ENCODE data around the gene HNF1B.

HNF1B gene

DNA sequence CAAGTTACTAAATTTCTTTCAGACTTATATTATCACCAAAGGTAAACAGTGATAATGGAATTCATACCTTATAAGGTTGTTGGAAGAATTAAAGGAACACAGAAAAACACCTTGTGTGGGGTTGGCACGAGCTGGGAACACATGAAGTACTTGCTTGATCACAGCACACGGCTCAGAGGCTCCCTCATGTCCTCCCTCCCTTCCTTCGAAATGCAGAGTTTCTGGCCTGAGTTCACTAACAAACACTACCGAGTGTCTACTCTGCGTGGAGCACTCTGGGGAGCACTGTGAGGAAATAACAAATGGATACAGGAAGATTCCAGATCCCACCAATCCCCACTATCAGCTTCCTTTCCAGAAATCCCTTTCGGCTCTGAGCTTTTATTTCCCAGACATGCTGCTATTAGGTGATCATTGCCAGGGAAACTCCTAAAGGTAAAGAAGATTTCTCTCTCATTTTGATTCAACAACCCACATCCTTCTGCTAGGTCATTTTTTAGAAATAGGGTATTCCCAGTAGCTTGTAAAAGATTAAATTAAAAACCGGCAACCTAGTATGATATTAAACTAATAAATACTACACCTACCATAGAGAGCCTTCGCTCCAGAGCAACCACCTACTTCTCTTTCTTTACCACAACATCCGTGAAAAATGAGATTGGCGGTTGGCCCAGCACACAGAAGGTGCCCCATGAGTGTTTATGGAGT is 6.1 kb upstream of the HNF1B start:
- DNase-seq (ENCODE audit: low spot score in 2 of 2) = no peak
- H3K27me3 ChIP-seq (ENCODE audit: low read depth) = peaks cover 21% of the 10 kb centered on the region
- in situ Hi-C loops (cut with MboI; ENCODE audit: low sequenced_read_pairs) = no loop called here
- H3K4me1 ChIP-seq = no peaks in the 10 kb centered on the region
- H3K4me3 ChIP-seq = no peak overlapping the region
- no peaks in the 10 kb centered on the region for H3K9me3 ChIP-seq
- no peaks in the 10 kb centered on the region for H3K36me3 ChIP-seq (replicated peaks)

DNA sequence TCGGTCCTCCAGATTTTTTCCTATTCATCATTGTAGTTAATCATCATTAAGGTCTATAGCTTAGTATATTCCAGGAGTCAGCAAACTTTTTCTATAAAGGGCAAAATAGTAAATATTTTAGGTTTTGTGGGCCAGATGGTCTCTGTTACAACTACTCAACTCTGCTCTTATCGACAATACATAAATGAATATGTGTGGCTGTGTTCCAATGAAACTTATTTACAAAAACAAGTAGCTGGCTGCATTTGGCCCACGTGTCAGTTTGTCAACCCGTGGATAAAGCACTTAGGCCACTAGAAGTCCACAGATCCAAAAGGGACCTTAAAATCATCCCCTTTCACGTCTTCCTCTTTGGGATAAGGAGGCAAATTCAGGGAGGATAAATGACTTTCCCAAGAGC is 5.4 kb upstream of the HNF1B start:
- Histone ChIP-seq H3K27me3 (ENCODE audit: low read depth) (peaks cover 27% of the 10 kb centered on the region), H3K4me1 (no peaks in the 10 kb centered on the region)
- in situ Hi-C loops (cut with MboI; ENCODE audit: low sequenced_read_pairs) = no loop called here

DNA sequence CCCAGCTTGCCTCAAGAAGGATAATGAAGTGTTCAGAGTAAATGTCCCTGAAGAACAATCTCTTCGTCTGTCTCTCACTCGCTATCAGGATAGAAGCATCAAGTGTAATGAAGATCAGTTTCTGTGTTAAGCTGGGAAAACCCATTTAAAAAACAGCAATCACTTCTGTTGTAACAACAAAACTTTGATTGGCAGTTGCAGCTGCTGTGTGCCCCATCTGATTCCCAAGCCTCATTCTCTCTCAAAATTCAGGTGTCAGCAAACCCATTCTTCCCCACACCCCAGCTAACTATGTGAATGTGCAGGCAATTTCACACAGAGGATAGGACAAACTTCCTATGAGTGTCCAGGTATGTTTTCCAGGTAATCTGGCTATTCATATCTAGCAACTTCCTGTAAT is 2.4 kb upstream of the HNF1B start:
- in situ Hi-C loops (cut with MboI; ENCODE audit: low sequenced_read_pairs) = no loop called here
- H3K27me3 ChIP-seq (ENCODE audit: low read depth) = peaks cover 50% of the 10 kb centered on the region

More for the DNA sequence above, 5.4 kb upstream of the HNF1B start:
- no peak overlapping the region for H3K4me3 ChIP-seq
- H3K36me3 ChIP-seq (replicated peaks) = no peaks in the 10 kb centered on the region
- no peaks in the 10 kb centered on the region for H3K9me3 ChIP-seq
- no peak for DNase-seq (ENCODE audit: low spot score in 2 of 2)

DNA sequence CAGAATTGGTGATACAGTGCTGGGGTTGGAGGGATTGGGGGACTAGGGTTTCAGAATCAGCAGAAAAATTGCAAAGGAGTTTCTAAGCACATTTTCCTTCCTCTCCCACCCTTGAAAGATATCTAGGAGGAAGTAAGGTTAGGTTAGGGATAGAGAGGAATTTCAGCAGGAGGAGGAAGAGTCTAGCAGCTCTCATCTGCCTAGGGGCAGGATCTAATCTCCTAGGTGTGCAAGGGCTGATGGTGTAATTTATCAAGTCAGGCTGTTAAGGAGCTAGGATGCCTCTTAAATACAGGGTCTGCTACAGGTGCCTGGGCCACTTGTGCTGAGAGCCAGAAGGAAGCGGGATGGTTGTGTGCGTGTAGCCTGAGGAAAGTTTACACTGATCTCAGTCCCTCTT is 1.8 kb upstream of the HNF1B start:
- in situ Hi-C loops (cut with MboI; ENCODE audit: low sequenced_read_pairs) = no loop called here
- H3K4me3 ChIP-seq = no peak overlapping the region
- H3K27me3 ChIP-seq (ENCODE audit: low read depth) = peaks cover 56% of the 10 kb centered on the region

More for the DNA sequence above, 2.4 kb upstream of the HNF1B start:
- DNase-seq (ENCODE audit: low spot score in 2 of 2) = no peak
- no peak overlapping the region for H3K4me3 ChIP-seq
- no peaks in the 10 kb centered on the region; the same call in 1 of the 2 replicates for H3K4me1 ChIP-seq
- no peaks in the 10 kb centered on the region for H3K9me3 ChIP-seq
- no peaks in the 10 kb centered on the region for H3K36me3 ChIP-seq (replicated peaks)

DNA sequence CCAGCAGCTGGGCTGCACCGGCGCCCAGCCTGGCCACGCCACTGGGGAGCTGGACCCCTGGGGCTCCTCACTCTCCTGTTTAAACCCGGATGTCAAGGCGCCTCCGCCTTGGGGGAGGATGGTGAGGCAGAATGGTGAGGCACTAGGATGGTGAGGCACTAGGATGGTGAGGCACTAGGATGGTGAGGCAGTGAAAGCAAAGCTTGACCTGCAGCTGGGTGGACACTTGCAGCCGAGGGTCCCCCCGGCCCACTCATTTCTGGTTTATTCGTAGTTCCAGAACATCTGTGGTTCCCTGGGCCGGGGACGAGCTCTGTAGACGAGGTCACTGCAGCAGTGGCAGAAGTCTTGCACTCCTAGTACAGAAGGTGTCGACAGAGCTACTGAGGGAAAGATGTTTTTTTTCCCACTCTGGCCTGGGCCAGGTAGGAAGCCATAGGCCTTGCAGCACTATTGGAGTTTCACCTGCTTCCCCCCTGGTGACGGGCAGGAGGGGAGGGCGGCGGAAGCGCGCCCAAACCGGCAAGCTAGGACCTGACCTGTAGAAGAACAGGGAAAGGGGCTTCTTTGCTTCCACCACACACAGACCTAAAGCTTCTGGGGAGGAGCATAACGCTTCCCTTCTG is 1.1 kb upstream of the HNF1B start:
- H3K27me3 ChIP-seq (ENCODE audit: low read depth) = peaks cover 63% of the 10 kb centered on the region
- in situ Hi-C loops (cut with MboI; ENCODE audit: low sequenced_read_pairs) = no loop called here
- H3K36me3 ChIP-seq (replicated peaks) = no peaks in the 10 kb centered on the region
- DNase-seq (ENCODE audit: low spot score in 2 of 2) = no peak
- peaks cover 8% of the 10 kb centered on the region for H3K4me1 ChIP-seq
- H3K4me3 ChIP-seq = no peak overlapping the region
- H3K9me3 ChIP-seq = no peaks in the 10 kb centered on the region

More for the DNA sequence above, 1.8 kb upstream of the HNF1B start:
- Histone ChIP-seq H3K4me1 (peaks cover 6% of the 10 kb centered on the region), H3K36me3 (replicated peaks) (no peaks in the 10 kb centered on the region), H3K9me3 (no peaks in the 10 kb centered on the region)
- DNase-seq (ENCODE audit: low spot score in 2 of 2) = no peak

DNA sequence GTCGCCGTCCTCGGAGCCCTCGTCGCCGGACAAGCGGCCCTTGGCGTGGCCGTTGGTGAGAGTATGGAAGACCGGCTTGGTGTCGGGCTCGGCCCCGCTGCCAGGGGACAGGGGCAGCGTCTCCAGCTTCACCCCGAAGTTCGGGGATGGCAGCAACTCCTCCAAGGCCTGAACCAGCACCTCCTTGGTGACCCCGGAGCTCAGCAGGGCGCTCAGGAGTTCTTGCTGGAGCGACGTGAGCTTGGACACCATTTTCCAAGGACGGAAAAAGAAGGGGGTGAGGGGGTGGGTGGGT is 279 bp downstream of the HNF1B start:
- H3K4me1 ChIP-seq = peaks cover 8% of the 10 kb centered on the region
- no peaks in the 10 kb centered on the region for H3K9me3 ChIP-seq
- no peaks in the 10 kb centered on the region for H3K36me3 ChIP-seq (replicated peaks)
- in situ Hi-C loops (cut with MboI; ENCODE audit: low sequenced_read_pairs) = no loop called here
- no peak overlapping the region for H3K4me3 ChIP-seq
- no peak for DNase-seq (ENCODE audit: low spot score in 2 of 2)
- H3K27me3 ChIP-seq (ENCODE audit: low read depth) = peaks cover 76% of the 10 kb centered on the region

DNA sequence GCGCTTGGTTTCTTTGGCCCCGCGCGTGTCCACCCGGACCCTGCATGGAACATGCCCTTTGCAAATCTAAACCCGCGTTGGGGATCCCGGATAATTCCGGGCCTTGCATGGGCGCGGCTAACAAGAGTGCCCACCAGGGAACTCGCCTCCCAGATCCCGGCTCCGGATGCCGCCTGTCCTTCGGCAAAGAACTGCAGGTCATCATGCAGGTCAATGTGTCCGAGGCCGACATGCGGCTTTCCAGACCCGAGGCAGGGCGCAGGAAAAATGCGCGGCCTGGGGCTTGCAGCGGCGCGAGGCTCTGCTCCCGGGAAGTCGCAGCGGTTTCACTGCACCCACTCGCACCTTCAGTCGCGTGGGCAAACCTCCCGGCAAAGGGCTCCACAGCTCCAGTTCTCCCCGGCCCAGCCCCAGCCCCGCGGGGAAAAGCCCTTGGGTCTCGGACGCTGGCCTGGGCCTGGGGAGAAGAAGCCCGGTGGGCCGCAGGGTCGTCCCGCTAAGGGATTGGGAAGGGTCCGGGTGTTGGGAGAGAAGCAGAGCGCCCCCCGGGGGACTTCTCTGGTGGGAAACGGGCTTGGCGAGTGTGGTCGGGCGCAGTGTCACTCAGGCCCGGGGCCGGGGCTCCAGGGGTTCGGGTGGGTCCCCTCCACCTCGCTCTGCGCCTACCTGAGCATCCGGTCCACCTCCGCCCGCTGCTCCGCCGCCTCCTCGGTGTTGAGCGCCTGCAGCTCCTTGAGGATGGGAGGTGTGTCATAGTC is 805 bp downstream of the HNF1B start:
- H3K27me3 ChIP-seq (ENCODE audit: low read depth) = peaks cover 82% of the 10 kb centered on the region
- H3K9me3 ChIP-seq = no peaks in the 10 kb centered on the region
- no peaks in the 10 kb centered on the region for H3K36me3 ChIP-seq (replicated peaks)
- peaks cover 8% of the 10 kb centered on the region for H3K4me1 ChIP-seq
- no peak for DNase-seq (ENCODE audit: low spot score in 2 of 2)
- in situ Hi-C loops (cut with MboI; ENCODE audit: low sequenced_read_pairs) = no loop called here
- no peak overlapping the region for H3K4me3 ChIP-seq

DNA sequence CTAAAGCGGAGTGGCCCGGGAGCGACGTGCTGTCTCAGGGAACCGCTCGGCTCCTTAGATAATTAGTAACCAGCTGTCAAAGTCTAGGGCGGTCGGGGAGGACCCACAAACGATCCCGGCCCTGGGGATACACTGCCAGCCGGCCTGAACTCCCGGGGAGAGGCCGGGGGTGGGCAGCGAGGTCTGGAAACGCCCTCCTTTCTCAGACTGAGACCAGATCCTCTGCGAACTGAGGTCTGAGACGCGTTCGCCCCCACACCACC is 1.3 kb downstream of the HNF1B start:
- H3K27me3 ChIP-seq (ENCODE audit: low read depth) = peaks cover 82% of the 10 kb centered on the region
- in situ Hi-C loops (cut with MboI; ENCODE audit: low sequenced_read_pairs) = no loop called here
- no peak overlapping the region for H3K4me3 ChIP-seq
- no peak for DNase-seq (ENCODE audit: low spot score in 2 of 2)
- H3K4me1 ChIP-seq = peaks cover 8% of the 10 kb centered on the region
- H3K9me3 ChIP-seq = no peaks in the 10 kb centered on the region
- no peaks in the 10 kb centered on the region for H3K36me3 ChIP-seq (replicated peaks)

DNA sequence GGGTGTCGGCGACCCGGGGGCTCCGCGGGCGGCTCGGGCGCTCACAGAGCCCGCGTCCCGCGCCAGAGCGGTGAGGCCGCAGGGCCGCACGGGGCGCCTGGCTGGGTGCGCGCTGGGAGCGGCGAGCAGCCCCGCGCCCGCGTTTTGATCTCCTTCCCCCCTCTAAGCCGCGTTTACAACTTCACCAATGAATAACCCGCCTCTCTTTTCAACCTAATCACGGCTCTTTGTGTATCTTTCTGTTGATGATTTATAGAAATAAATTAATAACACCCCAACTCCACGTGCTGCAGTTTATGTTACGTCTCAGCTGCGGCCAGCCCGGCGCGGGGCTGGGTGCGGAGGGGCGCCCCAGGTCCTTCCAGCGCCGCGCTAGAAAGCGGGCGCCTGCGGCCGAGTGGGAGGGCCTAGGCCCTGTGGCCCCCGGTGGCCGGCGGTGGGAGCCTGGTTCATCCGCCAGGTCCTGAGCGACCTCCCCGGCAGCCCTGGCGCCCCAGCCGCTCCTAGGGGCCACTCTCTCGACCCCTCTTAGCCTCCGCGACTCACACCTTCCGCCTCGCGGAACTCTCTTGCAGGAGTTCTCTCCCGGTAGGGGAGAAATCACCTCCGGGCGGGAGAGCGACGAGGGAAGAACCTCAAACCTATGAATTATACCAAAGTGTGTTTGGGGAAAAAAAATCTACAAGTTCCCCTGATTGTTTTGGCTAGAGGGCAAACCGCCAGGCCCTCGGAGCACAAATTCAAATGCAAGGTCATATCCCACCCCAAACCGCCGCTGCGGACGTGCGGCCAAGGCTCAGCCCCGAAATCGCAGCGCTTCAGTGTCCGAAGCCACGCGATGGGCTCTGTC is 1.9 kb downstream of the HNF1B start:
- no peak overlapping the region for H3K4me3 ChIP-seq
- in situ Hi-C loops (cut with MboI; ENCODE audit: low sequenced_read_pairs) = no loop called here

DNA sequence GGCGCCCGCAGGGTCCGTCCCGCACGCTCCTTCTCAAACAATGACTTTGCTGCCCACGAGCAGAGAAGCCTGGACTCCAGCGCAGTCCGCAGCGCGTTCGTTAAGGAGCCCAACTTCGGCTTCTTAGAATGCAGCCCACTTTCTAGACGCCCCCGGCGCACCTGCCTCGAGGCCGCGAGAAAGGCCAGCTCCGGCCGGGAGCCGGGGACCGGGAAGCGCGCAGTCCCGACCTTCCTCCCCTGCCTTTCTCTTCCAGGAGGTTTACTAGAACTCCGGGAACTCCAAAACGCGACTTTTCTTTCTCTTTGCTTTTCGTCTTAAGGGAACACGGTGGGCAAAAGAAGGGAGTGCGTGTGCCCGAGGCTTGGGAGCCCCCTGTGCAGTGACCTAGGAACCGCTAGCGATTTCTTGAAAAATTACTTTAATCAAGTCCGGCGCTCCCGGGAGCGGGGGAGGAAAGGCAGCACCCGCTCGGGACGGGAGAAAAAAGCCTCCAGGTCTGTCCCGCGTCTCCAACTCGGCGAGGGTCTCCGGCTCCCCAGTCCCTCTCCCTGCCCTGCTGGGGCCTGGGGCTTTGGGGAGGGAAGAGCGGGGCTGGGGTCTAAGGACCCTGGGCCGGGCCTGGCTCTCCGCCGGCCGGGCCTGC is 2.6 kb downstream of the HNF1B start:
- peaks cover 73% of the 10 kb centered on the region for H3K27me3 ChIP-seq (ENCODE audit: low read depth)
- in situ Hi-C loops (cut with MboI; ENCODE audit: low sequenced_read_pairs) = no loop called here
- DNase-seq (ENCODE audit: low spot score in 2 of 2) = peak in 1 of 2 experiments; percentile 9
- peaks cover 8% of the 10 kb centered on the region for H3K4me1 ChIP-seq
- no peaks in the 10 kb centered on the region for H3K9me3 ChIP-seq
- H3K36me3 ChIP-seq (replicated peaks) = no peaks in the 10 kb centered on the region
- H3K4me3 ChIP-seq = peak overlapping the region; percentile 21

More for the DNA sequence above, 1.9 kb downstream of the HNF1B start:
- Histone ChIP-seq H3K36me3 (replicated peaks) (no peaks in the 10 kb centered on the region), H3K4me1 (peaks cover 8% of the 10 kb centered on the region), H3K9me3 (no peaks in the 10 kb centered on the region), H3K27me3 (ENCODE audit: low read depth) (peaks cover 78% of the 10 kb centered on the region)
- no peak for DNase-seq (ENCODE audit: low spot score in 2 of 2)

DNA sequence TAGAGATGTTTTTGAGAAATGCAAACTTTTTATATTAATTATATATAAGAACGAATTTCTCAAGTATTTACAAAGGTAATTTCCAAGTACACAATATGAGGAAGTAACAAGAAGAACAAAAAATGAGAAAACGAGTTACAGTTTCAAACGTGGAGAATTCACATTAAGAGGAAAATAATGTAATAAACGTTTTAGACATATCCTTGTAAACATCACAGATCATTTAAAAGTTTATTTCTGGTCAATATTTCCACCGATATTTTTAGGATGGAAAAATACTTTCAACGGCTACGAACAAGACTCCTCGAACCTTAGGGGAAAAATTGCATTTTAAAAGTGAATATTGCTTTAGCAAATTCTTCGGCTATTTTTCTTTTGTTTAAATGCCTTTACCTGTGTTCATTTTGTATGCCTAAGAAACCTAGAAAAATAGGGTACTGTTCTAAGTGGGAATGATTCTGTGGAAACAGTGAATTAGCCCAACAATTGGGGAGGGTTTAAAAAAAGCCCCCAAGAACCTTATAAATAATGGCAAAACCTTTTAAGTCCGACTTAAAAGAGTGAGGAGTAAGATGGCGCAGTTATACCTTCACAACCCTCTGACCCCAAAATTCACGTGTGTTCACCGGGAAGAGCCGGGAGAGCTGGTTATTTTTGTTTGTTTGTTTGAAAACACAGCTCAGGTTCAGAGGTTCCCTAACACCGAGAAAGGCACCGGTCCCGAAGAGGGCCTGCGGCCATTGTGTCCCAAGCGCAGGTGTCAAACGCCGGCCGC is 3.3 kb downstream of the HNF1B start:
- Histone ChIP-seq H3K27me3 (ENCODE audit: low read depth) (peaks cover 66% of the 10 kb centered on the region), H3K4me1 (peaks cover 8% of the 10 kb centered on the region), H3K4me3 (peak overlapping the region; percentile 21), H3K9me3 (no peaks in the 10 kb centered on the region), H3K36me3 (replicated peaks) (no peaks in the 10 kb centered on the region)
- in situ Hi-C loops (cut with MboI; ENCODE audit: low sequenced_read_pairs) = no loop called here
- no peak for DNase-seq (ENCODE audit: low spot score in 2 of 2)

DNA sequence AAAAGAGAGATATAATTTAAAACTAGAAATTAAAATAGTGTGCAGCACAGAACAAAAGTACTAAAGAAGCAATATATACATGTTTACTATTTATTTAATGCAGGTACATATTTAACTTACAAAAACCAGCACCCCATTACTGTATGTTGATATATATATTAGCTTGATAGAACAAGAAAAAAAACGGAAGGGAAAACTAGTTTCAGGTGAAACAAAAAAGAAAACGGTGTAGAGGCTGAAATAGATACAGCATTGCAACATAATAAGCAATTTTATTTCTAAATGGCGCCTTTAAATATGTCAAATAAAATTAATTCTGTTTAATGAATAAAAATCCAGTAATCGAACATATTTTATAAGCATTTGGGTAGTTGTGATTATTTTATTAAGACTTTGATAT is 3.9 kb downstream of the HNF1B start:
- H3K27me3 ChIP-seq (ENCODE audit: low read depth) = peaks cover 61% of the 10 kb centered on the region
- in situ Hi-C loops (cut with MboI; ENCODE audit: low sequenced_read_pairs) = no loop called here
- H3K4me3 ChIP-seq = no peak overlapping the region

DNA sequence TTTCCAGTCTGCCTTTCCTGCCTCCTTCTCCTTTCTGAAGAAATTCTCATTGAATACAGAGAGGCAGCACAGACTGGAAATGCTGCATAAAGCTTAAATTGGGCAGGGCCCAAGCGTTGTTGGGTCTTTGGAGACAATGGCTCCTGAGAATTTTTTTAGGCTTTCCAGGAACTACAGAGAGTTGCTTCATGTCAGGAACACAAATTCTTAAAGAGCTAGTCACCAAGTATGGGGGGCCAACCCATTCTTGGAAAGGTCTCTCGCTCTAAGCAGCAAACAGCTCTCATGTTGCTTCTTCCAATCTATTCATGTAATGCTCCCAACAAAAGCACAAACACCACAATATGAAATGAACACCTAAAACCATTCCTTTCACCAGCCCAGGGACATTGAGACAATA is 6.9 kb downstream of the HNF1B start:
- Histone ChIP-seq H3K27me3 (ENCODE audit: low read depth) (peaks cover 38% of the 10 kb centered on the region), H3K4me3 (no peak overlapping the region), H3K9me3 (no peaks in the 10 kb centered on the region), H3K4me1 (peaks cover 8% of the 10 kb centered on the region), H3K36me3 (replicated peaks) (no peaks in the 10 kb centered on the region)
- no peak for DNase-seq (ENCODE audit: low spot score in 2 of 2)
- in situ Hi-C loops (cut with MboI; ENCODE audit: low sequenced_read_pairs) = no loop called here

More for the DNA sequence above, 3.9 kb downstream of the HNF1B start:
- no peaks in the 10 kb centered on the region for H3K9me3 ChIP-seq
- no peaks in the 10 kb centered on the region for H3K36me3 ChIP-seq (replicated peaks)
- DNase-seq (ENCODE audit: low spot score in 2 of 2) = no peak
- H3K4me1 ChIP-seq = peaks cover 8% of the 10 kb centered on the region

Measured in HAP-1 (cell line).